ENCODE data around the gene FLNA.
"Not testable (repeated sequence)": the region's sequence is repeated elsewhere in the genome, so short reads cannot be mapped to it uniquely, and the experiment has no call there.

GRCh38 chrX:154341399-154342298 lies 32.8 kb downstream of the FLNA start:
- TF ChIP-seq JUND (IDR thresholded peaks at IDR 0.05; ENCODE audit: low read depth, low read length); POLR2AphosphoS5 (IDR thresholded peaks at IDR 0.05; ENCODE audit: low read length); MTA2 (IDR thresholded peaks at IDR 0.05; ENCODE audit: low read depth); SIN3A (IDR thresholded peaks at IDR 0.05; ENCODE audit: low read depth, low read length); ZBTB11 (CRISPR knock-in tag; IDR thresholded peaks at IDR 0.05); E2F8 (IDR thresholded peaks at IDR 0.05; ENCODE audit: low read depth, partially characterized antibody); RAD21 (IDR thresholded peaks at IDR 0.05; ENCODE audit: insufficient read depth, low read depth, low read length); SUZ12 (IDR thresholded peaks at IDR 0.05; ENCODE audit: unreplicated experiment): not testable (repeated sequence)

Data from GM12878 (cell line).